Liver (tissue), 9 donors: ENCODE data around the gene TFB2M. TPM values are rescaled to one million over a fixed set of nuclear protein-coding genes. Genes with fewer than 3 reads are reported as not detected.

ENCODE experiments used
- DNase-seq: peaks from one replicate; pipeline ENCODE4 v3.0.0-alpha.2; 2017; ENCODE audit warnings: low spot score
- H3K27ac ChIP-seq, 2 donors: one replicate each; pipeline ENCODE4 v1.7.0; 2013; ENCODE audit warnings: inconsistent platforms in 2 of 2, low read length in 2 of 2, control low read depth in 1 of 2, low read depth in 1 of 2, mild to moderate bottlenecking in 1 of 2
- H3K27me3 ChIP-seq, 4 donors: one replicate each; pipeline versions ENCODE4 v1.6.1 to v1.7.0; 2013; ENCODE audit warnings: low read length in 3 of 4, inconsistent platforms in 1 of 4, mild to moderate bottlenecking in 1 of 4, moderate library complexity in 1 of 4; ENCODE audit not compliant: control insufficient read depth in 4 of 4, insufficient read depth in 4 of 4
- H3K36me3 ChIP-seq, 4 donors: one replicate each; pipeline versions ENCODE4 v1.6.1 to v1.7.0; 2013; ENCODE audit warnings: low read length in 3 of 4, mild to moderate bottlenecking in 3 of 4, low read depth in 1 of 4, moderate library complexity in 1 of 4; ENCODE audit not compliant: control insufficient read depth in 4 of 4, insufficient read depth in 3 of 4
- H3K4me1 ChIP-seq, 4 donors: one replicate each; pipeline versions ENCODE4 v1.6.1 to v1.7.0; 2013; ENCODE audit warnings: low read length in 3 of 4, mild to moderate bottlenecking in 3 of 4, moderate library complexity in 1 of 4; ENCODE audit not compliant: control insufficient read depth in 4 of 4, insufficient read depth in 4 of 4
- H3K4me3 ChIP-seq, 3 donors: one replicate each; pipeline versions ENCODE4 v1.6.1 to v1.7.0; 2013; ENCODE audit warnings: low read length in 3 of 3, control low read depth in 1 of 3, low read depth in 1 of 3, mild to moderate bottlenecking in 1 of 3
- H3K9ac ChIP-seq, 2 donors: one replicate each; pipeline ENCODE4 v1.7.0; 2013; ENCODE audit warnings: low read length in 2 of 2, mild to moderate bottlenecking in 2 of 2, moderate library complexity in 2 of 2, control low read depth in 1 of 2, low read depth in 1 of 2
- H3K9me3 ChIP-seq, 4 donors: one replicate each; pipeline versions ENCODE4 v1.6.1 to v1.7.0; 2013; ENCODE audit warnings: low read length in 3 of 4; ENCODE audit not compliant: control insufficient read depth in 4 of 4
- ATF3 ChIP-seq: IDR thresholded peaks from 2 replicates; pipeline ENCODE4 v1.6.1; 2016; ENCODE audit warnings: antibody characterized with exemption
- CTCF ChIP-seq: fragments of 150-350 bp; IDR thresholded peaks from 2 replicates; pipeline ENCODE4 v1.5.1; 2017; ENCODE audit warnings: improper control_type of control experiment, low read depth, low read length; ENCODE audit not compliant: missing input control
- EGR1 ChIP-seq, 2 donors: IDR thresholded peaks; 2 replicates each; pipeline ENCODE4 v1.6.1; 2016 to 2018; ENCODE audit warnings: antibody characterized with exemption in 2 of 2, low read depth in 2 of 2
- FOXA1 ChIP-seq: IDR thresholded peaks from 2 replicates; pipeline ENCODE4 v1.6.1; 2016; ENCODE audit warnings: antibody characterized with exemption
- FOXA2 ChIP-seq: IDR thresholded peaks from 2 replicates; pipeline ENCODE4 v1.6.1; 2016; ENCODE audit warnings: antibody characterized with exemption
- GABPA ChIP-seq, 2 donors: IDR thresholded peaks in 1 of 2; conservative IDR thresholded peaks in 1 of 2; 2 replicates each; pipeline ENCODE4 v1.6.1; 2016; ENCODE audit warnings: antibody characterized with exemption in 2 of 2, mild to moderate bottlenecking in 1 of 2, moderate library complexity in 1 of 2
- HNF4G ChIP-seq: IDR thresholded peaks from 2 replicates; pipeline ENCODE4 v1.6.1; 2016; ENCODE audit warnings: antibody characterized with exemption
- JUND ChIP-seq, 2 donors: IDR thresholded peaks; 2 replicates each; pipeline ENCODE4 v1.6.1; 2016; ENCODE audit warnings: antibody characterized with exemption in 2 of 2
- MAX ChIP-seq: IDR thresholded peaks from 2 replicates; pipeline ENCODE4 v1.6.1; 2016; ENCODE audit warnings: antibody characterized with exemption
- NR2F2 ChIP-seq: IDR thresholded peaks from 2 replicates; pipeline ENCODE4 v1.6.1; 2016; ENCODE audit warnings: antibody characterized with exemption
- RAD21 ChIP-seq, 2 donors: IDR thresholded peaks; 2 replicates each; pipeline ENCODE4 v1.6.1; 2016; ENCODE audit warnings: antibody characterized with exemption in 2 of 2, mild to moderate bottlenecking in 2 of 2
- RXRA ChIP-seq, 2 donors: IDR thresholded peaks; 2 replicates each; pipeline ENCODE4 v1.6.1; 2017 to 2018; ENCODE audit warnings: antibody characterized with exemption in 2 of 2, mild to moderate bottlenecking in 1 of 2
- SP1 ChIP-seq: IDR thresholded peaks from 2 replicates; pipeline ENCODE4 v1.6.1; 2018; ENCODE audit warnings: antibody characterized with exemption, mild to moderate bottlenecking
- TAF1 ChIP-seq: conservative IDR thresholded peaks from 2 replicates; pipeline ENCODE4 v1.6.1; 2016; ENCODE audit warnings: antibody characterized with exemption, mild to moderate bottlenecking
- YY1 ChIP-seq: IDR thresholded peaks from 2 replicates; pipeline ENCODE4 v1.6.1; 2016; ENCODE audit warnings: antibody characterized with exemption, mild to moderate bottlenecking
- WGBS: extraction: QIAGEN DNeasy Blood & Tissue Kit; methylation state at CpG from one replicate; pipeline ENCODE4 v1.1.7; 2013; 5-methylcytosine and 5-hydroxymethylcytosine counted together
- polyA plus RNA-seq, 2 donors: library from polyadenylated mRNA; stranded (reverse) in 1 of 2; unstranded in 1 of 2; fragments of 200-250 nt in 1 of 2; fragments of >200 nt in 1 of 2; fragmentation: Nextera tagmentation in 1 of 2; extraction: Ambion mirVana in 1 of 2; gene quantifications; one replicate each; pipeline versions ENCODE4 v1.2.1 to v1.2.3, GENCODE V29; 2013 to 2015
- total RNA-seq, 2 donors: library from RNA; depleted of rRNA; stranded (reverse); fragments of >200 nt; gene quantifications; one replicate each; pipeline ENCODE4 v1.2.3, GENCODE V29; 2014
- TF ChIP-seq, protein P1 (sequence below): IDR thresholded peaks from 2 replicates; pipeline ENCODE4 v1.6.1; 2016; ENCODE audit warnings: antibody characterized with exemption
- TF ChIP-seq, protein P2 (sequence below): IDR thresholded peaks from 2 replicates; pipeline ENCODE4 v1.6.1; 2016; ENCODE audit warnings: antibody characterized with exemption, mild to moderate bottlenecking
- donor health status: healthy.
- donor health status: healthy.
- donor health status: healthy.
- donor health status: healthy.
- donor health status: healthy.

TFB2M gene
- total and polyA plus RNA-seq, 4 donors, result 15.0 to 26.4 (median 23.5) TPM

DNA sequence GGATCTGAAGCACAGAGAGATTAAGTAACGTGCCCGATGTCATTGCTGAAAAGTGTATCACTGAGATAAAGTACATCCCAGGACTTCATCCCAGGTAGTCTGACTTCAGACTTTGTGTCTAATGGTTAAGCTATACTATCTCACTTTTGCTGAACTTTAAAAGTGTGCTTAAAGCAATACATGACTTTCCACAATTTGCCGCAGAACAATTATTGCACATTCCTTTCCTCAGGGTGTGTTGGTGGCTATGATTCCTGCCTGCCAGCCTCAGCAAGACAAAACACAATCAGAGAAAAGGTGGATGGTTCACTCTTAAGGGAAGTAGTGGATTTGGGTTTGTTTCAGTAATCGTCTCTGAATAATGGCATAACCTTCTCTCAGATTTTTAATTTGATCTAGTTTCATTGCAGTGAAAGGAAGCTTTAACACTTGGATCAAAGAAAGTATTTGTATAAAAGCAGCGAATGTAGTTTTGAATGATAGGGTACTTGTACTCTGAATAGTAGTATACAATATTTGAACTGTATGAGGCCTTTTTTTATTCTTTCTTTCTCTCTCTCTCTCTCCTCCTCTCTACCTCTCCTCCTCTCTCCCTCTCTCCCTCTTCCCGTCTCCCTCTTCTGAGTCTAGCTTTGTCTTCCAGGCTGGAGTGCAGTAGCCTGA lies 47.2 kb upstream of the TFB2M start:
- H3K27me3 ChIP-seq, result no peaks in the 10 kb centered on the region
- WGBS, result 92% methylated on average over 6 of the region's 6 CpGs
- no peak for TF ChIP-seq HNF4G
- no peak for TF ChIP-seq JUND (IDR thresholded peaks at IDR 0.05)
- TF ChIP-seq FOXA1, result no peak
- TF ChIP-seq, protein P1, sequence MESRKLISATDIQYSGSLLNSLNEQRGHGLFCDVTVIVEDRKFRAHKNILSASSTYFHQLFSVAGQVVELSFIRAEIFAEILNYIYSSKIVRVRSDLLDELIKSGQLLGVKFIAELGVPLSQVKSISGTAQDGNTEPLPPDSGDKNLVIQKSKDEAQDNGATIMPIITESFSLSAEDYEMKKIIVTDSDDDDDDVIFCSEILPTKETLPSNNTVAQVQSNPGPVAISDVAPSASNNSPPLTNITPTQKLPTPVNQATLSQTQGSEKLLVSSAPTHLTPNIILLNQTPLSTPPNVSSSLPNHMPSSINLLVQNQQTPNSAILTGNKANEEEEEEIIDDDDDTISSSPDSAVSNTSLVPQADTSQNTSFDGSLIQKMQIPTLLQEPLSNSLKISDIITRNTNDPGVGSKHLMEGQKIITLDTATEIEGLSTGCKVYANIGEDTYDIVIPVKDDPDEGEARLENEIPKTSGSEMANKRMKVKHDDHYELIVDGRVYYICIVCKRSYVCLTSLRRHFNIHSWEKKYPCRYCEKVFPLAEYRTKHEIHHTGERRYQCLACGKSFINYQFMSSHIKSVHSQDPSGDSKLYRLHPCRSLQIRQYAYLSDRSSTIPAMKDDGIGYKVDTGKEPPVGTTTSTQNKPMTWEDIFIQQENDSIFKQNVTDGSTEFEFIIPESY, result no peak
- no peak for TF ChIP-seq SP1
- no peak for TF ChIP-seq ATF3
- TF ChIP-seq CTCF, result no peak
- no peak for TF ChIP-seq GABPA (IDR thresholded peaks at IDR 0.05 in 1 of 2, conservative IDR thresholded peaks at IDR 0.05 in 1 of 2)
- no peak overlapping the region for H3K27ac ChIP-seq
- H3K4me3 ChIP-seq, result no peak overlapping the region
- H3K36me3 ChIP-seq, result peaks cover 0 to 2% (median 0%) of the 10 kb centered on the region in 4 donors
- H3K9ac ChIP-seq, result no peak overlapping the region
- H3K4me1 ChIP-seq, result peaks cover 0 to 7% (median 5%) of the 10 kb centered on the region in 4 donors
- no peak for DNase-seq
- H3K9me3 ChIP-seq, result no peaks in the 10 kb centered on the region

DNA sequence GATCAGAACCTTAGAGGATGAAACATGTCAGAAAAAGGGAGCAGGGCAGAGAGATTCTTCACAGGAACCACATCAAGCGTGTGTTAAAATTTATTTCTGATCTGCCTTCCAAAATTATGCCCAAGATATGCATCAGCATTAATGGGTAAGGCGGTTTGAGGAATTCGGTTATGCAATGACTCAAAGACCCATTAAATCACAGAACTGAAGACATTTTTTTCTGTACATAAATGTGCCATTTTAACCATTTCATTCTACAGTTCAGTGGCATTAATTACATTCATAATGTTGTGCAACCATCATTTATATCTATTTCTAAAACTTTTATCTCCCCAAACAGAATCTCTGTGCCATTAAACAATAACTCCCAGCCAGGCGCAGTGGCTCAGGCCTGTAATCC lies 43.6 kb upstream of the TFB2M start:
- Histone ChIP-seq H3K27me3 (no peaks in the 10 kb centered on the region), H3K4me1 (peaks cover 0 to 7% (median 5%) of the 10 kb centered on the region in 4 donors), H3K4me3 (no peak overlapping the region), H3K9me3 (no peaks in the 10 kb centered on the region), H3K9ac (no peak overlapping the region), H3K27ac (peak overlapping the region; percentile 57 to 60), H3K36me3 (peaks cover 0 to 3% (median 0%) of the 10 kb centered on the region in 4 donors)
- TF ChIP-seq CTCF (no peak), SP1 (no peak), ATF3 (no peak), EGR1 (IDR thresholded peaks at IDR 0.05; ENCODE audit: low read depth in 2 of 2) (no peak), MAX (no peak), RXRA (IDR thresholded peaks at IDR 0.05) (no peak), NR2F2 (no peak), RAD21 (IDR thresholded peaks at IDR 0.05) (no peak), FOXA1 (no peak), FOXA2 (no peak), YY1 (no peak), GABPA (IDR thresholded peaks at IDR 0.05 in 1 of 2, conservative IDR thresholded peaks at IDR 0.05 in 1 of 2) (no peak), TAF1 (no peak)
- TF ChIP-seq, protein P2, sequence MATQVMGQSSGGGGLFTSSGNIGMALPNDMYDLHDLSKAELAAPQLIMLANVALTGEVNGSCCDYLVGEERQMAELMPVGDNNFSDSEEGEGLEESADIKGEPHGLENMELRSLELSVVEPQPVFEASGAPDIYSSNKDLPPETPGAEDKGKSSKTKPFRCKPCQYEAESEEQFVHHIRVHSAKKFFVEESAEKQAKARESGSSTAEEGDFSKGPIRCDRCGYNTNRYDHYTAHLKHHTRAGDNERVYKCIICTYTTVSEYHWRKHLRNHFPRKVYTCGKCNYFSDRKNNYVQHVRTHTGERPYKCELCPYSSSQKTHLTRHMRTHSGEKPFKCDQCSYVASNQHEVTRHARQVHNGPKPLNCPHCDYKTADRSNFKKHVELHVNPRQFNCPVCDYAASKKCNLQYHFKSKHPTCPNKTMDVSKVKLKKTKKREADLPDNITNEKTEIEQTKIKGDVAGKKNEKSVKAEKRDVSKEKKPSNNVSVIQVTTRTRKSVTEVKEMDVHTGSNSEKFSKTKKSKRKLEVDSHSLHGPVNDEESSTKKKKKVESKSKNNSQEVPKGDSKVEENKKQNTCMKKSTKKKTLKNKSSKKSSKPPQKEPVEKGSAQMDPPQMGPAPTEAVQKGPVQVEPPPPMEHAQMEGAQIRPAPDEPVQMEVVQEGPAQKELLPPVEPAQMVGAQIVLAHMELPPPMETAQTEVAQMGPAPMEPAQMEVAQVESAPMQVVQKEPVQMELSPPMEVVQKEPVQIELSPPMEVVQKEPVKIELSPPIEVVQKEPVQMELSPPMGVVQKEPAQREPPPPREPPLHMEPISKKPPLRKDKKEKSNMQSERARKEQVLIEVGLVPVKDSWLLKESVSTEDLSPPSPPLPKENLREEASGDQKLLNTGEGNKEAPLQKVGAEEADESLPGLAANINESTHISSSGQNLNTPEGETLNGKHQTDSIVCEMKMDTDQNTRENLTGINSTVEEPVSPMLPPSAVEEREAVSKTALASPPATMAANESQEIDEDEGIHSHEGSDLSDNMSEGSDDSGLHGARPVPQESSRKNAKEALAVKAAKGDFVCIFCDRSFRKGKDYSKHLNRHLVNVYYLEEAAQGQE, result no peak
- TF ChIP-seq, protein P1, result no peak
- 90% methylated on average over 4 of the region's 4 CpGs for WGBS
- DNase-seq, result no peak
